Panc1 (cell line): ENCODE results near the gene ZNF506.

Experiments
- CTCF ChIP-seq: fragments of 450-650 bp; IDR thresholded peaks from 2 replicates; pipeline ENCODE4 v1.5.1; 2017; ENCODE audit warnings: mild to moderate bottlenecking
- POLR2AphosphoS5 ChIP-seq: IDR thresholded peaks from 2 replicates; pipeline ENCODE4 v1.6.1; 2012; ENCODE audit warnings: mild to moderate bottlenecking, low read depth, low read length, moderate library complexity
- REST ChIP-seq, 2 experiments: IDR thresholded peaks; 2 replicates each; pipeline ENCODE4 v1.6.1; 2011 to 2012; ENCODE audit warnings: low read depth in 2 of 2, control low read depth in 1 of 2, low read length in 1 of 2, mild to moderate bottlenecking in 1 of 2, moderate library complexity in 1 of 2; ENCODE audit not compliant: insufficient read depth in 1 of 2
- SIN3A ChIP-seq: IDR thresholded peaks from 2 replicates; pipeline ENCODE4 v1.6.1; 2012; ENCODE audit warnings: low read depth, mild to moderate bottlenecking, low read length, moderate library complexity, borderline replicate concordance; ENCODE audit not compliant: insufficient read depth
- TCF7L2 ChIP-seq: IDR thresholded peaks from 2 replicates; pipeline ENCODE4 v1.6.1; 2011; ENCODE audit warnings: mild to moderate bottlenecking, low read depth, low read length, inconsistent platforms

GRCh38 chr19:19778666-19779065, 42.9 kb downstream of the ZNF506 start:
- TF ChIP-seq POLR2AphosphoS5 (no peak), CTCF (no peak), SIN3A (no peak), REST (IDR thresholded peaks at IDR 0.05; ENCODE audit: insufficient read depth in 1 of 2, low read depth in 2 of 2, low read length in 1 of 2) (no peak), TCF7L2 (no peak)
